ENCODE measurements around the gene DNAH17.

Gene DNAH17

DNA sequence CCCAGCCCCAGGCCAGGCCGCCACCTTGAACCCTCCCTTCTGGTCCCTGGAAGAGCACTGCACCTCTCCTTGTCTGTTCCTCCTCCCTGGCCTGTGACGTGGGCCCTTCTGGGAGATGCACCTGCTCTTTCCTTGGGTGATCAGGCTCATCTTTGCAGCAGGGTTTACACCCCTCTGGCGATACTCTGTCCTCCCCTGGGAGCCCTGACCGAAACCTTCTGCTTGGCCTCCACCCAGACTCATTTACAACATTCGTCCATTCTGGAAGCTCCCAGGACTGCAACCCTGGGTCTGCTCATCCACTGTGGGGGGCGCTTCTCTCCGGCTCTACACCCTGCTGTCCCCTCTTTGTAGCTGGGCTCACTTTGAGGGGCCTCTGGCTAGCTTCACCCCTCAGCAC, 125.4 kb downstream of the DNAH17 start:
- Histone ChIP-seq H3K4me3 (ENCODE audit: low read depth, low read length) (no peak overlapping the region), H3K36me3 (ENCODE audit: control insufficient read depth, insufficient read depth, low read length) (no peaks in the 10 kb centered on the region), H3K9ac (ENCODE audit: low read depth, low read length) (no peak overlapping the region), H3K27ac (ENCODE audit: low read depth, low read length) (no peak overlapping the region), H3K4me1 (ENCODE audit: control insufficient read depth, insufficient read depth, low read length) (no peaks in the 10 kb centered on the region), H3K27me3 (ENCODE audit: control insufficient read depth, insufficient read depth, low read length) (no peaks in the 10 kb centered on the region), H3K9me3 (ENCODE audit: control insufficient read depth, insufficient read depth, low read length) (no peaks in the 10 kb centered on the region)

DNA sequence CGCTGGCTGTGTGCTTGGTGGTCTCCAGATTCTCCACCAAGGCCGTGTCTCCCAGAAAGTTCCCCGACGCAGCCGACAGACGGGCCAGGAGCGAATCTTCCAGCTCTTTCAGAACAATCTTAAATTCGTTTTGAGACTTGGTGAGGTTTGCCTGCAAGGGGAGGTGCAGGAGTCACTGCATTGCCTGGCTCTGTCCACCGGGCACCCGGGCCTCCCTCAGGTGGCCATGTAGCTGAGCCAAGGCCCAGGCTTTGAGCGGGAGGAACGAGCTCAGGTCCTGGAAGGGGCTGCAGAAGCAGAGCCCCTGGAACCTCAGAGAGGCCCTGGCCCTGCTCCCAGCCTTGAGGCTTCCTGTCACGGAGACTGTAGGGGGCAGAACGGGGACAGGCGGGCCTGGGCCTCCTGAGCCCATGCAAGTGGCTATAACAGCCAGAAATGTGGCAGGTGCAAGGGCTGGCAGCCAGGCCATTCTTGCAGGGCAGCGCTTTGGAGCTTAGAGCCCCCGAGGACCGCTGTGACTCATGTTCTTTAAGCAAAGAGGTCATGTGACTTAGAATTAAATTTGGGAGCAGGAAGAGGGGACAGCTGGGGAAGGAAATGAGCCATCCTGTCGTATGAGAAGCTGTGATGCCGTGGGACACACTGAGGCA, 126.4 kb downstream of the DNAH17 start:
- Histone ChIP-seq H3K27me3 (ENCODE audit: control insufficient read depth, insufficient read depth, low read length) (no peaks in the 10 kb centered on the region), H3K27ac (ENCODE audit: low read depth, low read length) (no peak overlapping the region), H3K4me3 (ENCODE audit: low read depth, low read length) (no peak overlapping the region), H3K9me3 (ENCODE audit: control insufficient read depth, insufficient read depth, low read length) (no peaks in the 10 kb centered on the region), H3K4me1 (ENCODE audit: control insufficient read depth, insufficient read depth, low read length) (no peaks in the 10 kb centered on the region), H3K36me3 (ENCODE audit: control insufficient read depth, insufficient read depth, low read length) (no peaks in the 10 kb centered on the region), H3K9ac (ENCODE audit: low read depth, low read length) (no peak overlapping the region)

DNA sequence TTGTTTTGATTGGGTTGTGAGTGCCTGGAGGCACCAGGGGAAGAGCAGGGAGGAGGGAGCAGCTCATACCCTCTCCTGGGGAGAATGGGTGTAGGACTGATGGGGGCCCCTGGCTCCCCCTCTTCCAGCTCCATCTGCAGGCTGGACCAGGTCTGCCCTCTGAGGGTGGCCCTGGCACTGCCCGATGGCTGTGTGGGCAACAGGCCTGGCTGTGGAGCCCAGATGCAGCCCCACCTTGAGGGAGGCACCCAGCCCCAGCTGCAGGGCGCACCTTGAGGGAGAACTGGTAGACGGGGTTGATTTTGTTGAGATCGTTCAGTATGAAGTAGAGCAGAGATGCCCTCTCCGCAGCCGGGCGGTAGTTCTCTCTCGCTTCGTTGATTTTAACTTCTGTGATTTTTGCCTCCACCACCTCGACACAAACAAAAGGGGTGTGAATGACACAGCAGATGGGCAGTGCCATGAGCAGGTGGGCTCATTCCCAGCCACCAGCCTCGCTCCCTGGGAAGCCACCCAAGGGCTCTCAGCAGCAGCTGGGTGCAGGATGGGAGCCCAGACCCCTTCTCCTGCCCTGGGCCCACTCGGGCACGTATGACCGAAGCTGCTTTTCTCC, 127.1 kb downstream of the DNAH17 start:
- Histone ChIP-seq H3K36me3 (ENCODE audit: control insufficient read depth, insufficient read depth, low read length) (no peaks in the 10 kb centered on the region), H3K9me3 (ENCODE audit: control insufficient read depth, insufficient read depth, low read length) (no peaks in the 10 kb centered on the region), H3K4me1 (ENCODE audit: control insufficient read depth, insufficient read depth, low read length) (no peaks in the 10 kb centered on the region), H3K4me3 (ENCODE audit: low read depth, low read length) (no peak overlapping the region), H3K27ac (ENCODE audit: low read depth, low read length) (no peak overlapping the region), H3K27me3 (ENCODE audit: control insufficient read depth, insufficient read depth, low read length) (no peaks in the 10 kb centered on the region), H3K9ac (ENCODE audit: low read depth, low read length) (no peak overlapping the region)

DNA sequence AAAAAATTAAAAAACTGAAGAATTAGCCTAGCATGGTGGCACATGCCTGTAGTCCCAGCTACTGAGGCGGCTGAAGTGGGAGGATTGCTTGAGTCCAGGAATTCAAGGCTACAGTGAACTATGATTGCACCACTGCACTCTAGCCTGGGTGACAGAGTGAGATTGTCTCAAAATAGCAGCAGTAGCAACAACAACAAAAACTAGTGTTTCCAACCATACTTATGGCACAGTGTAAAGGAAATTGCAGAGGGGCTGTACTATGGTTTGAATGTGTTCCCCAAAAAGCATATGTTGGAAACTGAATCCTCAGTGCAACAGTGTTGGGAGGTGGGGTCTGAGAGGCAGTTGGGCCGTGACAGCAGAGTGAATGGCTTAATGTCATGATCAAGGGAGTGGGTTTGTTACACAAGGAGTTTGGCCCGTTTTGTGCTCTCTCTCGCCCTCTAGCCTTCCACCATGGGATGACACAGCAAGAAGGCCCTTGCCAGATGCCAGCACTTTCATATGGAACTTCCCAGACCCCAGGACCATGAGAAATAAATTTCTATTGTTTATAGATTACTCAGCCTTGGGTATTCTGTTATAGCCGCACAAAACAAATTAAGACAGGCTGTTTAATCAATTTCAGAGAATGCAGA, 128.7 kb downstream of the DNAH17 start:
- Histone ChIP-seq H3K9me3 (ENCODE audit: control insufficient read depth, insufficient read depth, low read length) (no peaks in the 10 kb centered on the region), H3K4me1 (ENCODE audit: control insufficient read depth, insufficient read depth, low read length) (no peaks in the 10 kb centered on the region), H3K27me3 (ENCODE audit: control insufficient read depth, insufficient read depth, low read length) (no peaks in the 10 kb centered on the region), H3K36me3 (ENCODE audit: control insufficient read depth, insufficient read depth, low read length) (no peaks in the 10 kb centered on the region), H3K27ac (ENCODE audit: low read depth, low read length) (no peak overlapping the region), H3K4me3 (ENCODE audit: low read depth, low read length) (no peak overlapping the region), H3K9ac (ENCODE audit: low read depth, low read length) (no peak overlapping the region)

DNA sequence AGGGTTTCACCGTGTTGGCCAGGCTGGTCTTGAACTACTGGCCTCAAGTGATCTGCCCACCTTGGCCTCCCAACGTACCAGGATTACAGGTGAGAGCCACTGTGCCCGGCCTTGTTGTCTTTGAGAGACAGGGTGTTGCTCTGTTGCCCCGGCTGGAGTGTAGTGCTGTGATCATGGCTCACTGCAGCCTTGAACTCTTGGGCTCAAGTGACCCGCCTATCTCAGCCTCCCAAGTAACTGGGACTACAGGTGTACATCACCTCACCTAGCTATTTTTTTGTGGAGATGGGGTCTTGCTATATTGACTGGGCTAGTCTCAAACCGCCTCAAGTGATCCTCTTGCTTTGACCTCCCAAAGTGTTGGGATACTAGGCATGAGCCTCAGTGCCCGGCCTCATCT, 130.4 kb downstream of the DNAH17 start:
- H3K27me3 ChIP-seq (ENCODE audit: control insufficient read depth, insufficient read depth, low read length), result no peaks in the 10 kb centered on the region

DNA sequence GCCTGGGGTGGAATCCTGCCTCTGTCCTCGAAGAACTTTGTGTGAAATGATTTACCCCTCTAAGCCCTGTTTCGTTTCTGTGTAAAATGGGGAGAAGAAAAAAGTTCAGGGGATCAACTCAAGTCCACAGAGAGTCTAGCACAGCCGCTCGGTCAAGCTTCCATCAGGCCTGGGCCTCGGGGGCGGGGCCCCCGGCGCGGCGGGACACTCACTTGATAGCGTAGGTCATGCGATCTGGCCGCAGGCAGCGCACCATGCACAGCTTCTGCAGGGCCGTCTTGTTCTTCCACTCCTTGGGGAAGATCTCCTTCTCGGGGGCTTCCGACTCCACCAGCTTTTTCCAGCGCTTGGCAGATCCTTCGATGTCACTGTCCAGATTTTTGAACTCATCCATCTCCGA, 132.8 kb downstream of the DNAH17 start:
- no peak overlapping the region for H3K27ac ChIP-seq (ENCODE audit: low read depth, low read length)
- no peaks in the 10 kb centered on the region for H3K27me3 ChIP-seq (ENCODE audit: control insufficient read depth, insufficient read depth, low read length)
- H3K4me3 ChIP-seq (ENCODE audit: low read depth, low read length), result no peak overlapping the region
- no peaks in the 10 kb centered on the region for H3K36me3 ChIP-seq (ENCODE audit: control insufficient read depth, insufficient read depth, low read length)
- no peaks in the 10 kb centered on the region for H3K4me1 ChIP-seq (ENCODE audit: control insufficient read depth, insufficient read depth, low read length)
- no peaks in the 10 kb centered on the region for H3K9me3 ChIP-seq (ENCODE audit: control insufficient read depth, insufficient read depth, low read length)
- no peak overlapping the region for H3K9ac ChIP-seq (ENCODE audit: low read depth, low read length)

More for the DNA sequence above, 130.4 kb downstream of the DNAH17 start:
- no peaks in the 10 kb centered on the region for H3K9me3 ChIP-seq (ENCODE audit: control insufficient read depth, insufficient read depth, low read length)
- H3K4me3 ChIP-seq (ENCODE audit: low read depth, low read length), result no peak overlapping the region
- H3K36me3 ChIP-seq (ENCODE audit: control insufficient read depth, insufficient read depth, low read length), result no peaks in the 10 kb centered on the region
- H3K4me1 ChIP-seq (ENCODE audit: control insufficient read depth, insufficient read depth, low read length), result no peaks in the 10 kb centered on the region
- no peak overlapping the region for H3K27ac ChIP-seq (ENCODE audit: low read depth, low read length)
- H3K9ac ChIP-seq (ENCODE audit: low read depth, low read length), result no peak overlapping the region

DNA sequence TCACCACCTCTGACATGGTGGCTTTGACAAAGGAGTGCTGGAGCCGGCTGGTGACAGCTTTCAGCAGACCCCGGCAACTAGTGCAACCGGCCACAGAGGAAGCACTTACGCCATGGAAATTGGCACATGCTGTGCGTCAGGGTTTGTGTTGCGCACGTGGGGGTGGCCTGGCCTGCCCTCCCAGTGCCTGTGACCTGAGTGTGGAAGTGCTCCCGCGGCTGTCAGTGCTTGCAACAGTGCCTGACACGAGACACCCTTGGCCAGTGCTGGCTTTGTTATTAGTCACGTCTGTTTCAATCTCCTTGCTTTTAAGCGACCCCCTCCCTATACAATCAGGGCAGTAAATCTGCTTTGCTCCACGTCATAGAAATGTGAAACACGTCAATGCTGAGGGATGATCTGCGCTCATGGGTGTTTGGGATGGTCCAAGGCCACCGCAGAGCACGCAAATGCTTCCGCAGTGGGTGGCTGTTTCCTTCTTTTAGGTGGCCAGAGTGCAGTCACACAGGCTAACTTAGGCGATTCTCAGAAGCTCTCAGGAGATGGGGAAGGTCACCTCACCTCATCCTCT, 134.5 kb downstream of the DNAH17 start:
- Histone ChIP-seq H3K9ac (ENCODE audit: low read depth, low read length) (no peak overlapping the region), H3K4me1 (ENCODE audit: control insufficient read depth, insufficient read depth, low read length) (no peaks in the 10 kb centered on the region), H3K27me3 (ENCODE audit: control insufficient read depth, insufficient read depth, low read length) (no peaks in the 10 kb centered on the region), H3K36me3 (ENCODE audit: control insufficient read depth, insufficient read depth, low read length) (no peaks in the 10 kb centered on the region), H3K9me3 (ENCODE audit: control insufficient read depth, insufficient read depth, low read length) (no peaks in the 10 kb centered on the region), H3K4me3 (ENCODE audit: low read depth, low read length) (no peak overlapping the region), H3K27ac (ENCODE audit: low read depth, low read length) (no peak overlapping the region)

DNA sequence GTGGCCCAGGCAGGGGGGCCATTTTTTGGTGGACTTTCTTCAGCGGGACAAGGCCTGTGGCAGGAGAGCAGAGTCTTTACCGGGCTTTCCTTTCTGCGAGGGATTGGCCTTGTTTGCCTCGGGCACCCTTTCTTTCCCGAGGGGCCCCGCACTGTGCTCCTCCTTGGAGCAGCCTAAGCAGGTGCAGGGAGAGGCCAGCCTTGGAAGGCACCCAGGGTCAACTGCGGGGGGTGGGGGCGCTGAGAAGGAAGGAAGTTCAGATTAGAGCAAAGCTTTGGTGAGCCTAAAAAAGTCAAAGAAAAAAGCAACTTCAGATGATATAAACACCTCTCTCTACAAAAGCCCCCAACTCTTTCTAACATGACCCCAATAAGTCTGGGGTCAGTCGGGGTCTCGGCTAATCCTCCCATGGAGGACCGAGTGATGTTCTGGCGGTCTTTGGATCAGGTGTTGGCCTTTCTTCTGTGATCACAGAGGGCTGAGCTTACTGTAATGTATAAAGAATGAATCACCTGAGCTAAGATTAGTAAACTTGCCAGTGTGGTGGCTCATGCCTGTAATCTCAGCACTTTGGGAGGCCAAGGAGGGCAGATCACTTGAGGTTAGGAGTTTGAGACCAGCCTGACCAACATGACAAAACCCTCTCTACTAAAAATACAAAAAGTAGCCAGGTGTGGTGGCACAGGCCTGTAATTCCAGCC, 135.8 kb downstream of the DNAH17 start:
- H3K36me3 ChIP-seq (ENCODE audit: control insufficient read depth, insufficient read depth, low read length), result no peaks in the 10 kb centered on the region
- H3K9ac ChIP-seq (ENCODE audit: low read depth, low read length), result no peak overlapping the region
- no peak overlapping the region for H3K4me3 ChIP-seq (ENCODE audit: low read depth, low read length)
- H3K4me1 ChIP-seq (ENCODE audit: control insufficient read depth, insufficient read depth, low read length), result no peaks in the 10 kb centered on the region
- no peak overlapping the region for H3K27ac ChIP-seq (ENCODE audit: low read depth, low read length)
- H3K9me3 ChIP-seq (ENCODE audit: control insufficient read depth, insufficient read depth, low read length), result no peaks in the 10 kb centered on the region
- no peaks in the 10 kb centered on the region for H3K27me3 ChIP-seq (ENCODE audit: control insufficient read depth, insufficient read depth, low read length)

DNA sequence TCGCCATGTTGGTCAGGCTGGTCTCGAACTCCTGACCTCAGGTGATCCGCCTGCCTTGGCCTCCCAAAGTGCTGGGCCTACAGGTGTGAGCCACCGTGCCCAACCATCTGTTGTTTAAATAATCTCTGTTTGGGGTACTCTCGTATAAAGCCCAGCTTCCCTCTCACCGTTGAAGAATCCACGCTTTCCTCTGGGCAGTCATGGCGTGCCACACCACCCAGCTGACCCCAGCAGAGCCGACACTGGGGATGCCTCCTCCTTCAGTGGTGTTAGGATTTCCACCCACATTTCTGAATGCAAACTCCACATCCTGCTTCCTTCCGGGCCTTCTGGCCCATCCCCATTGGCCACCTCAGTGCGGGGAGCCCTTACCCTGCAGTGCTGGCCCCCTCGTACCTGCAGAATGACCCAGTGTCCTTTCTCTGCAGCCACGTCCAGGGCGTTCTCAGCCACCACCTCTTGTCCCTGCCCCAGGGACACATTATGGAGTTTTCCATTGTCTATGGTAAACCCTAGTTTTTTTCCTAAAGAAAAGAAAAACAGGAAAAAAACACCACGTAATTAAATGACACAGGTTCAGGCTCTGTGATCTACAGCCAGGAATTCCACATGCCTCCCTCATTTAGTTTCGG, 138.4 kb downstream of the DNAH17 start:
- Histone ChIP-seq H3K27ac (ENCODE audit: low read depth, low read length) (no peak overlapping the region), H3K36me3 (ENCODE audit: control insufficient read depth, insufficient read depth, low read length) (no peaks in the 10 kb centered on the region), H3K9ac (ENCODE audit: low read depth, low read length) (no peak overlapping the region), H3K4me3 (ENCODE audit: low read depth, low read length) (no peak overlapping the region), H3K27me3 (ENCODE audit: control insufficient read depth, insufficient read depth, low read length) (no peaks in the 10 kb centered on the region), H3K4me1 (ENCODE audit: control insufficient read depth, insufficient read depth, low read length) (peaks cover 7% of the 10 kb centered on the region), H3K9me3 (ENCODE audit: control insufficient read depth, insufficient read depth, low read length) (no peaks in the 10 kb centered on the region)

DNA sequence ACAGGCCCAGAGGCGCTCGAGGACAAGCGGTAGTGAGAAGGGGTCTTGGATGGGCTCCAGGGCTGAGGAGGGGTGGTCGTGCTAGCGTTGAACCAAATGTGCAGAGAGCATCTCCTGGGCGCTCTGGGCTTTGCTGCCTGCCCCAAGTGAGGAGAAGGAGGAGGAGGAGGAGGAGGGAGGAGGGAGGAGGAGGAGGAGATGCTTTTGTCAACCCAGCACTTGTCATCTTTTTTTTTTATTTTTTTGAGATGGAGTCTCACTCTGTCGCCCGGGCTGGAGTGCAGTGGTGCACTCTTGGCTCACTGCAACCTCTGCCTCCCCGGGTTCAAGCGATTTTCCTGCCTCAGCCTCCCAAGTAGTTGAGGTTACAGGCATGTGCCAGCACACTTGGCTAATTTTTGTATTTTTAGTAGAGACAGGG, 138.9 kb downstream of the DNAH17 start:
- H3K9ac ChIP-seq (ENCODE audit: low read depth, low read length), result no peak overlapping the region
- no peak overlapping the region for H3K27ac ChIP-seq (ENCODE audit: low read depth, low read length)
- no peak overlapping the region for H3K4me3 ChIP-seq (ENCODE audit: low read depth, low read length)
- no peaks in the 10 kb centered on the region for H3K9me3 ChIP-seq (ENCODE audit: control insufficient read depth, insufficient read depth, low read length)
- peaks cover 7% of the 10 kb centered on the region for H3K4me1 ChIP-seq (ENCODE audit: control insufficient read depth, insufficient read depth, low read length)
- no peaks in the 10 kb centered on the region for H3K36me3 ChIP-seq (ENCODE audit: control insufficient read depth, insufficient read depth, low read length)
- H3K27me3 ChIP-seq (ENCODE audit: control insufficient read depth, insufficient read depth, low read length), result no peaks in the 10 kb centered on the region
